Endothelial cell of umbilical vein (primary cell): ENCODE measurements around the gene RARS1. TPM values are rescaled to one million over a fixed set of nuclear protein-coding genes. Genes with fewer than 3 reads are reported as not detected.

ENCODE experiments used
- BruUV-seq: library from RNA; stranded (reverse); fragments of 400-500 nt; replicated peaks from 2 replicates; lab custom pipeline; 2021; lab: Mats Ljungman, UMichigan
- CTCF ChIA-PET: fragments of 300-600, 350-600 bp; sonication (Branson Sonifier 250); formaldehyde crosslinking; loops from one replicate; lab custom pipeline; 2021; ENCODE audit warnings: antibody characterized with exemption, inconsistent platforms; lab: Charles Lee
- POLR2A ChIA-PET: fragments of 300-600, 350-600 bp; sonication (Branson Sonifier 250); formaldehyde crosslinking; loops from one replicate; lab custom pipeline; 2021; ENCODE audit warnings: antibody characterized with exemption, inconsistent platforms; lab: Charles Lee
- DNase-seq: peaks from one replicate; pipeline ENCODE4 v3.0.0-alpha.2; 2011; ENCODE audit warnings: low read depth, low spot score
- FAIRE-seq: peaks from 2 replicates; lab custom pipeline; 2011; peaks lifted over from hg19 to GRCh38; lab: Jason Lieb, UNC
- H2AFZ ChIP-seq: 2 replicates; pipeline ENCODE4 v1.6.0; 2012; ENCODE audit warnings: low read depth, low read length, control low read depth, inconsistent platforms
- H3K27ac ChIP-seq: 2 replicates; pipeline ENCODE4 v1.5.1; 2011; ENCODE audit warnings: low read depth, mild to moderate bottlenecking, control low read depth, low read length, moderate library complexity; ENCODE audit not compliant: insufficient read depth
- H3K27me3 ChIP-seq, 2 experiments: 2 replicates each; pipeline versions ENCODE4 v1.6.0 to v1.6.1; 2011; ENCODE audit warnings: low read length in 2 of 2, mixed read lengths in 1 of 2; ENCODE audit not compliant: control insufficient read depth in 2 of 2, insufficient read depth in 2 of 2
- H3K36me3 ChIP-seq, 2 experiments: 2 replicates in 1 of 2; 3 replicates in 1 of 2; pipeline ENCODE4 v1.5.1; 2011; ENCODE audit warnings: low read length in 2 of 2, mild to moderate bottlenecking in 1 of 2, moderate library complexity in 1 of 2; ENCODE audit not compliant: control insufficient read depth in 2 of 2, insufficient read depth in 2 of 2; ENCODE audit errors: extremely low read depth in 1 of 2
- H3K4me1 ChIP-seq: 3 replicates; pipeline ENCODE4 v1.5.1; 2011; ENCODE audit warnings: mild to moderate bottlenecking, low read length; ENCODE audit not compliant: control insufficient read depth, insufficient read depth; ENCODE audit errors: extremely low read depth
- H3K4me2 ChIP-seq: 2 replicates; pipeline ENCODE4 v1.6.1; 2011; ENCODE audit warnings: low read length, control low read depth, mixed read lengths; ENCODE audit not compliant: insufficient read depth
- H3K4me3 ChIP-seq, 3 experiments: fragments of 200-600 bp in 1 of 3; sonication (generic), shearing (Covaris generic) in 1 of 3; replicated peaks in 1 of 3; 2 replicates each; pipeline ENCODE4 v1.5.1; 2011 to 2016; ENCODE audit warnings: control low read depth in 3 of 3, low read length in 3 of 3, mild to moderate bottlenecking in 2 of 3, inconsistent platforms in 1 of 3, low read depth in 1 of 3, moderate library complexity in 1 of 3; ENCODE audit not compliant: insufficient read depth in 1 of 3
- H3K79me2 ChIP-seq: 2 replicates; pipeline ENCODE4 v1.6.0; 2012; ENCODE audit warnings: low read length, inconsistent platforms; ENCODE audit not compliant: control insufficient read depth, insufficient read depth
- H3K9ac ChIP-seq: replicated peaks from 2 replicates; pipeline ENCODE3; 2011; ENCODE audit warnings: low read length, control low read depth; ENCODE audit not compliant: insufficient read depth; ENCODE audit errors: extremely low read depth
- H3K9me1 ChIP-seq: replicated peaks from 3 replicates; pipeline ENCODE4 v1.6.0; 2011; ENCODE audit warnings: mild to moderate bottlenecking, low read length; ENCODE audit not compliant: control insufficient read depth, insufficient read depth; ENCODE audit errors: extremely low read depth
- H3K9me3 ChIP-seq: replicated peaks from 2 replicates; pipeline ENCODE4 v1.5.1; 2012; ENCODE audit warnings: low read length, inconsistent platforms; ENCODE audit not compliant: control insufficient read depth, insufficient read depth
- H4K20me1 ChIP-seq: replicated peaks from 2 replicates; pipeline ENCODE3; 2011; ENCODE audit warnings: mild to moderate bottlenecking, low read length; ENCODE audit not compliant: control insufficient read depth, insufficient read depth; ENCODE audit errors: extremely low read depth
- CTCF ChIP-seq, 2 donors: IDR thresholded peaks; 1 replicate in 1 of 2; 2 replicates in 1 of 2; pipeline ENCODE4 v1.5.1; 2011; ENCODE audit warnings: low read length in 2 of 2, mild to moderate bottlenecking in 2 of 2, moderate library complexity in 2 of 2, control low read depth in 1 of 2, inconsistent platforms in 1 of 2, low read depth in 1 of 2; ENCODE audit not compliant: insufficient read depth in 1 of 2; ENCODE audit errors: extremely low read depth in 1 of 2
- EZH2 ChIP-seq: IDR thresholded peaks from 2 replicates; pipeline ENCODE4 v1.6.1; 2012; ENCODE audit warnings: borderline replicate concordance, low read depth, mild to moderate bottlenecking, moderate library complexity, low read length, inconsistent platforms; ENCODE audit not compliant: severe bottlenecking
- FOS ChIP-seq: IDR thresholded peaks from 2 replicates; pipeline ENCODE4 v1.6.1; 2011; ENCODE audit warnings: mild to moderate bottlenecking, low read length, moderate library complexity, borderline replicate concordance; ENCODE audit not compliant: insufficient read depth
- GATA2 ChIP-seq: IDR thresholded peaks from 2 replicates; pipeline ENCODE4 v1.7.0; 2011; ENCODE audit warnings: low read depth, mild to moderate bottlenecking, moderate library complexity, mixed read lengths, low read length; ENCODE audit not compliant: insufficient read length, insufficient read depth
- JUN ChIP-seq: IDR thresholded peaks from 2 replicates; pipeline ENCODE4 v1.6.1; 2011; ENCODE audit warnings: borderline replicate concordance, low read depth; ENCODE audit not compliant: insufficient read length, insufficient read depth
- MYC ChIP-seq: IDR thresholded peaks from one replicate; pipeline ENCODE4 v1.6.1; 2011; ENCODE audit warnings: mild to moderate bottlenecking, low read depth, low read length
- POLR2A ChIP-seq: IDR thresholded peaks from 2 replicates; pipeline ENCODE4 v1.6.1; 2012; ENCODE audit warnings: low read depth, mild to moderate bottlenecking, control low read depth, low read length
- POLR2AphosphoS5 ChIP-seq: IDR thresholded peaks from 2 replicates; pipeline ENCODE4 v1.6.1; 2012; ENCODE audit warnings: low read depth, mild to moderate bottlenecking, control low read depth, low read length, moderate library complexity; ENCODE audit not compliant: insufficient read depth
- dilution Hi-C: fragments of 300-500 bp; cut with MboI; formaldehyde crosslinking; loops from one replicate; pipeline ENCODE4 v1.15.0; 2019; ENCODE audit warnings: low sequenced_read_pairs; ENCODE audit not compliant: extremely low pct_ligation_motif_present
- intact Hi-C: fragments of 100-400 bp; cut with micrococcal nuclease; formaldehyde crosslinking; loops from one replicate; pipeline ENCODE4 v1.10.0; 2022
- polyA plus RNA-seq, 4 experiments: library from polyadenylated mRNA; depleted of rRNA in 3 of 4; stranded (reverse) in 3 of 4; unstranded in 1 of 4; fragments of >200 nt; gene quantifications; 2 replicates each; pipeline versions ENCODE4 v1.2.1 to v1.2.3, GENCODE V29; 2011 to 2012; ENCODE audit warnings: missing spikeins in 1 of 4
- total RNA-seq: library from RNA; stranded (reverse); gene quantifications from 2 replicates; pipeline ENCODE4 v1.2.3, GENCODE V29; 2021
- TF ChIP-seq, protein P1 (sequence below): IDR thresholded peaks from 2 replicates; pipeline ENCODE4 v1.6.1; 2011; ENCODE audit not compliant: insufficient read depth, insufficient read length

The RARS1 gene
- total and polyA plus RNA-seq, 2 donors (not counting 3 experiments of a cell fraction or from before 2014, with no cell fraction given) = 28.0 to 104 TPM

DNA sequence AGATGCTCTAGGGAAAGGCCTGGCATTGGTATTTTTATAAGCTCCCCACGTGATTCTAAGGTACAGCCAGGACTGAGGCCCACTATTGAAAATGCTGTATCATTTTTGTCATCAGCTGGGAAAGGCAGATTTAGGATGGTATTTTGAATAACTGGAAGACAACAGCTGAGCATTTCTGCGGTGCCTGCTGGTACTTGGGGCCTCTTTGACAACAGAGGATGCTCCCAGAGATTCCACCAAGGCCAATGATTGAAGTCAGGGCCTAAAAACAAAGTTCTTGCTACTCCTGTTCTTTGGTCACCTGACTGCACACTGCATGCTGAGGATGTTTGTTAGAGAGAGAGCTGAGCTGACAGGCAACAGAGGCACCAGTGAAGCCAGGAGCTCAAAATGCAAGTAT, 50.9 kb downstream of the RARS1 start:
- ChIA-PET CTCF (no interaction called here), POLR2A (no interaction called here)
- TF ChIP-seq EZH2 (no peak), MYC (no peak), CTCF (IDR thresholded peaks at IDR 0.05; ENCODE audit: extremely low read depth in 1 of 2, insufficient read depth in 1 of 2, low read depth in 1 of 2, low read length in 2 of 2) (no peak), JUN (no peak), POLR2AphosphoS5 (no peak), GATA2 (no peak), FOS (no peak), POLR2A (no peak)
- TF ChIP-seq, protein P1, sequence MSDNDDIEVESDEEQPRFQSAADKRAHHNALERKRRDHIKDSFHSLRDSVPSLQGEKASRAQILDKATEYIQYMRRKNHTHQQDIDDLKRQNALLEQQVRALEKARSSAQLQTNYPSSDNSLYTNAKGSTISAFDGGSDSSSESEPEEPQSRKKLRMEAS = no peak
- Histone ChIP-seq H4K20me1 (no peaks in the 10 kb centered on the region), H3K27ac (no peak overlapping the region), H3K4me3 (no peak overlapping the region), H3K4me1 (no peaks in the 10 kb centered on the region), H3K36me3 (no peaks in the 10 kb centered on the region), H2AFZ (no peak overlapping the region), H3K4me2 (no peak overlapping the region), H3K9me3 (no peaks in the 10 kb centered on the region), H3K79me2 (no peaks in the 10 kb centered on the region), H3K9me1 (no peaks in the 10 kb centered on the region), H3K27me3 (peaks cover 0 to 5% of the 10 kb centered on the region in 2 experiments), H3K9ac (no peak overlapping the region)
- BruUV-seq = no TSS peak
- no peak for DNase-seq
- intact Hi-C loops (no loop called here), dilution Hi-C loops (no loop called here)
- no peak for FAIRE-seq
